ENCODE measurements around the gene CDS2.

The CDS2 gene

DNA sequence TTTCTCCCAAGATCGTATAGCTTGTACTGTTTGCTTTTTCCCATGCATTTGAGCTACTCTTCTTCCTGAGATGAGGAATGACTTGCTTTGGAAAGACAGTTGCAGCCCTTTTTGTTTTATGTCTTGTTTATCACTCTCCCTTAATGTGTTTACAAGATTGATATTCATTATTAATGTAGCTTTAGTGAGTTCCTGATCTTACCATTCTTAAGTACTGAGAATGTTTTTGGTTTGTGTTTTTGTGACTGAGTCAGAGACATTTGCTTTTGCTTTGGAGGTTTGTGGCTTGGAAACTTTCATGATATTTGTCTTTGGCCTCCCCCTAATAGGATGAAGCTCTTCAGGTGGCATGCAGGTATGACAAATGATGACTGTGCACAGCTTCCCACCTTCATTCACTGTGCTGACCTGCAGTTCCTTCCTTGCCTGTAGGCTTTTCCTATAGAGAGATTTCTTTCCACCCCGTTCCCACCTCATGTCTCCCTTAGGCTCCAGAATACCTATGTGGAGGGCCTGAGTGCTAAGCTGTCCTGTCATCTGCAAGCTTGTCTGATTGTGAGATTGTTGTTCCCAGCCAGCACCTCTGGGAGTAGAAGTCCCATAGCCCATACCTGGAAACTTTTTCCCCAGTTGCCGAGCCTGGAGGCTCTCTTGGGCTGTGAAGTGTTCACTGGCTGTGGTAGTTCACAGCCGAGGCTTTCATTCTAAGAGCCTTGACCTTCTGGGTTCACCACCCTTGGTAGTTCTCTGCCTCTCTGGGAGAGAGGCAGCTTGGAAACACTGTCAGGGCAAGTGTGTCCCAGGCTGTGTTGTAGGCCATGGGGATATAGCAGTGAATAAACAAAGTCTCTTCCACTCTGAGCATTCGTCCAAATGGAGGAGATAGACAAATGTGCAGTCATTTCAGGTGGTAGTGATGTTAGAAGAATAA is 27.1 kb downstream of the CDS2 start:
- no peak for DNase-seq

DNA sequence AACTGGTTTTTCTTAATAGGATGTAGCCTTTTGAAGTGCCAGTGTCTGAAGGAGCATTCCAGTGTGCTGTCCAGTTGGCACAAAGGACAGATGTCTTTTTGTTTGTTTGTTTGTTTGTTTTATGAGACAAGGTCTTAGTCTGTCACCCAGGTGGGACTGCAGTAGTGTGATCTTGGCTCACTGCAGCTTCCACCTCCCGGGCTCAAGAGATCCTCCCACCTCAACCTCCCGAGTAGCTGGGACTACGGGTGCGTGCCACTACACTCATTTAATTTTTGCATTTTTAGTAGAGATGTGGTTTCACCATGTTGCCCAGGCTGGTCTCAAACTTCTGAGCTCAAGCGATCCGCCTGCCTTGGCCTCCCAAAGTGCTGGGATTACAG is 27.7 kb downstream of the CDS2 start:
- no peak for DNase-seq

DNA sequence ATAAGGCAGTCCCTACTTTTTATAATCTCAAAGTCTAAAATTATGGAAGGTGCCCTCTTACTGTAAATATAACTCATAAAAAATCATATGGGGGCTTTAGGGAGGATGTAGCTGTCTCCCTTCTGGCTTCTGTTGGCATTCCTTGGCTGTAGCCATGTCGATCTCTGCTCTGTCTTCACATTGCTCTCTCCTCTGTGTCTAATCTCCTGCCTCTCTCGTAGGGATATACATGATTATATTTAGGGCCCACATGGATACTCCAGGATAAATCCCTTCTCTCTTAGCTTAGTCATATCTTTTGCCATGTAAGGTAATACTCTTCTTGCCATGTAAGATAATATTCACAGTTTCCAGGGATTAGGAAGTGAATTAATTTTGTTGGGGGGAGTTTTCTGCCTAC is 28.6 kb downstream of the CDS2 start:
- no peak for DNase-seq

DNA sequence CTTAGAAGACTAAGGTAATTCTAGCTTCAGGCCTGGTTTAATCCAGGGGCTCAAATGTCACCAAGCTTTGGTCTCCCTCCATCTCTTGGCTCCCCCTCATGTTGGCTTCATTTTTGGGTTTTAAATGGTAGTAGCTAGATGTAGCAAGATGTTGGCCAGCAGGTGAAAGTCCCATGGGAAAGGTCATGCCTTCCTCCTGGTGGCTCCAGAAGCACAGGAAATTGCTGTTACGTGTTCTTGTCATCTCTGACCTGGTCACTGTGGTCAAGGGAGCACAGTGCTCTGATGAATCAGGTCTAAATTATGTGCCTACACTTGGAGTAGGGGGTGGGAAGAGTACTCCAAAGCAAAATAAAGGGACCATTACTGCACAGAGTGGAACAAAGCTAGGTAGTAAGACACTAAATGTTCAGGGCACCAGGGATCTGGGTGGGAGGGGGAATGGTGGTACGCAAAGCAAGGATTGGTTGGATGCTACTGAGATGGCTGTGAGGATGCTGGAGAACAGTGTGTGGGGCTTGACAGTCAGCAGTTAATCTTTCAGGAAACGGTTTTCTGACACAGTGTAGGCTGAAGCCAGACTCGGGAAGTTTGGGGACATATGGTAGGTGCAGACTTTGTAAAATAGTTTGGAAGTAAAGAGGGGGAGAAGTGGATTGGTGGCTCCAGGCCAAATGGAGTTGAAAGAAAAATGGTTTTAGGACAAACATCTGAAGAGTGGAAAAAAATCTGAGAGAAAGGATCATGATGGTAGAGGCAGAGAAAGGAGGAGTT is 30.1 kb downstream of the CDS2 start:
- no peak for DNase-seq

DNA sequence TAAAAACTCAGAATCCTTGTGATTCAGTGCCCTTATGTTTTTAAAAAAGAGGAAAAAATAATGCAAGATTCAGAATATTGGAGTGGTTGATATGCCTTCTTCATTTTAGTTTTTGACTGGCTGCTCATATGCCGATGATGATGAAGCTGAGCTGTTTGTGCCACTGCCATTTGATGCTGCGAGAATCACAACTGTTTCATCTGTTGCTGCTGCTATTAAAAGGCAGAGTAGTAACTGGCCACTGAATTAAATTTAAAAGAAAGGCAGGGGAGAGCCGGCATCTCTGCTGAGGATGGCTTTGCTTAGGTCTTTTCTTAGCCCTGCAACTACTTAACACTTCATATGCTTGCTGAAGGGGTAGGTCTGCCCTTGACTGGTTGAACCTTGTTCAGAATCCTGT is 33.1 kb downstream of the CDS2 start:
- DNase-seq: no peak

DNA sequence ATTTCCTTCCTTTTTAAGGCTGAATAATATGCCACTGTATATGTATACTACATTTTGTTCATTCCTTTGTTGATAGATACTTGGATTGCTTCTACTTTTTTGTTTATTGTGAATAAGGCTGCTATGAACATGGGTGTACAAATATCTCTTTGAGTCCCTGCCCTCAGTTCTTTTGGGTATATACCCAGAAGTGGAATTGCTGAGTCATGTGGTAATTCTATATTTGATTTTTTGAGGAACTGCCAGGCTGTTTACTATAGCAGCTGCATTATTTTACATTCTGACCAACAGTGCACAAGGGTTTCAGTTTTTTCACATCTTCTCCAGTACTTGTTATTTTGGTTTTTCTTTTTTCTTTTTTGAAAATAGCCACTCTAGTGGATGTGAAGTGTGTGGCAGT is 34.1 kb downstream of the CDS2 start:
- DNase-seq: no peak

DNA sequence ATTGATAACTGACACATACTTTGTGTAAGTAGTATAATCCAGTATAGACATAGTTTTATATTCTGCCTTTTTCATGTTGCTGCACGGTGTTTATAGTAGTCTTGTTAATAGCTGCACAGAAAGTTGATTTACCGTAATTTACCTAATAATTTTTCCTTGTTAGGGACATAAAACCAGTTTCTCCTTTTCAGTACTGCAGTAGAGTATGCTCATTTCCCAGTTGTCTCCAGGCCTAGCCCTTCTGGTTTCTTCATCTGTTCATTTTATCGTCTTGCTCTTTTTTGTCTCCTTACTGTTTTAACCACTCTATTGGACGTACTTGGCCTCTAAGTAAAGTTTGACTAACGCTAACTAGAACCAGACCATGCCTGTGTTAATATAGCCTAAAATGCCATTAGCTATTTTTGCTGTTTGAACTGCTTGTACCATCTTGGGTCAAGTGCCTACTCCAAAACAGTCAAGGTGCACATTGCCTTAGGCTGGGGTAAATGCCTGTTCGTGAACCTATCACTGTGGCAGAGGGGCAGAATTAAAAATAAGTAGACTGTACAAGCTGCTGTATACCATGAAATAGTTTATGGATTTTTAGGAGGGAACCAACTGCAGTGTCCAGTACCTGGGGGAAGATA is 34.8 kb downstream of the CDS2 start:
- DNase-seq: no peak

DNA sequence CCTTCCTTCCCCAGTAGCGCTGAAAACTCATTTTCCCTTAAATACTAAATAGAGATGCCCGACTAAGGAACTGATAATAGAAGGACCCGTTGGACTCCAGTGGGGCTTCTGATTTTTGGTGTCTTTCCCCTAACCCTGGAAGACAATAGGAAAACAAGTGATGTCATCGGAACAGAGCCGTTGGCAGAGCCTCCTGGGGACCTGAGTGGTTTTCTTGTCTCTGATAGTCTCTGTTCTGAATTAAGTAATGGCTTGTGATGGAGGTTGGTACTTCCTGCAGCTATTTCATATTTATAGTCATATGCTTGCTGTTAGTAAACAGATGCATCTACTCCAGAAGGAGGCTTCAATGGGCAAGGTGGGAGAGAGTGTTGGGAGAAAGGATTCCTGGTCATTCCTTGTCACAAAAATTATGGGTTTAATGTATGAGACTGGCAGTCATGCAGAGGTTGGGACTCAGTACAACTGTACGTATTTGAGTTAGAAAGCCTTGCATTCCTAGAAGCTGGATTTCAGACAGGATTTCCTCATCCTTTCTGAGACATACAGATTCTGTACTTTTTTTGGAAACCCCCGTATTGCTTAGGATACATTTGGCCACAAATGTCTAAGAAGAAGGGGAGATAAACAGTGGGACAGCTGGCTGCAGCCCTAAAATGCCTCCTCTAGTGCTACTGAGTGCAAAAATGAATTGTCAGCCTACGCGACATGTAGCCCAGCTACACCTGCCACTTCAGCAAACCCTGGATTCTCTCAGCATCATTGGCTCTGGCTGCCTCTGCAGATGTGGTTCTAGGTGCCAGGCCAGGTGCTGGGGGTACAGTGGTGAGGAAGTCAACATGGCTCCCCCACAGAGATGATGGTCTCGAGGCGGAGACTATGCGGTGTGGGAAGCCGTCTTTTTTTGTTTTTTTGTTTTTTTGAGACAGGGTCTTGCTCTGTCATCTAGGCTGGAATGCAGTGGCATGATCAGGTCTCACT is 38.1 kb downstream of the CDS2 start:
- DNase-seq: peak in 1 of 2 experiments; percentile 16

DNA sequence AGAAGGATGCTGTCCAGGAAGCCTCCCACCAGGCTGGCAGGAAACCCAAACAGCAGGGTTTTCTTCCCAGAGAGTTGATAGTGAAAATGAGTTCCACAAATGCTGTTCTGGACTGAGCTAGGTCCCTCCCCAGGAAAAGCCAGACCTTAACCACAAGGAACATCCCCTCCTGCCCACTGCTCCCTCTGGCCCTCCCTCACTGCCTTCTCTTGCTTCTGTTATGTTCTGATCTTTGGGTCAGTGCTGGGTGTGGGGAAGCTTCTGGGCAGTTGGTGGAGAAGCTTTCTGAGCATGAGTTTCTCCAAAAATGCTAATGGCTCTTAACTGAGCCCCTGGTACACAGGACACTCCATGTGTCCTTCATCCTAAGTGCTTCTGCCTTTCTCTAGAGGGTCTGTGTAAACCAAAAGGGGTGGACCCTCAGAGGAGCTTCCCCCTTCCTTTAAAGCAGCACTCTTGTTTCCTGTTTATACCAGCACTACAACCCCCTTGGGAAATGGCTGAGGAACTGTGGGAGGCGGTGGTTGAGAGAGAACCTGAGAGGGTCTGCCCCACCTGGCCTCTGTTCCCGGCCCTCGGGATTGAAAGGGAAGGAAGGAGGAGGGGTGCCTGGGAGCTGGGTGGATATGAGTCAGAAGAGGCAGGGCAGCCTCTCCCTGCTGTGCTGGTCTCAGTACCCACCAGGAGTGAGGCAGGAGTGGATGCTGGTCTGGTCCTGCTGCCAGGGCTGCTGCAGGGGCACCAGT is 42.0 kb downstream of the CDS2 start:
- peak; percentile 91 to 93 for DNase-seq

DNA sequence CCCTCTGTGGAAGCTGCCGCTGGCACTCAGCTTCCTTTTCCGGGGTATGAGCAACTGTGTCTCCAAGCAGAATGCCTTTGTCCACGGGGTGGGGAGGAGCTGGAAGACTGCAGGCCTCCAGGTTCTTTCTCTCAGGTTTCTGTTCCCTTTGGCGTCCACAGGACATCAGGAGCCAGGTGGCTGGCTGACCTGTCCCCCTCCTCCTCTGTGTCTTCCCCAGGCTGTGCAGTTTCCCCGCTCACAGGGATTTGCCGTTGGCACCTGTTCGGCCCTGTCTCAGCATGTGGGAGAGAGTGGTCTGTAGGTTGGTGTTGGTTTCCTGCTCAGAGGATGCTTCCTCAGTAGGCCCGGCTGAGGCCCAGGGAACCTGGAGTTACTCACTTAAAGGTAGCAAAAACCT is 43.5 kb downstream of the CDS2 start:
- DNase-seq: no peak

DNA sequence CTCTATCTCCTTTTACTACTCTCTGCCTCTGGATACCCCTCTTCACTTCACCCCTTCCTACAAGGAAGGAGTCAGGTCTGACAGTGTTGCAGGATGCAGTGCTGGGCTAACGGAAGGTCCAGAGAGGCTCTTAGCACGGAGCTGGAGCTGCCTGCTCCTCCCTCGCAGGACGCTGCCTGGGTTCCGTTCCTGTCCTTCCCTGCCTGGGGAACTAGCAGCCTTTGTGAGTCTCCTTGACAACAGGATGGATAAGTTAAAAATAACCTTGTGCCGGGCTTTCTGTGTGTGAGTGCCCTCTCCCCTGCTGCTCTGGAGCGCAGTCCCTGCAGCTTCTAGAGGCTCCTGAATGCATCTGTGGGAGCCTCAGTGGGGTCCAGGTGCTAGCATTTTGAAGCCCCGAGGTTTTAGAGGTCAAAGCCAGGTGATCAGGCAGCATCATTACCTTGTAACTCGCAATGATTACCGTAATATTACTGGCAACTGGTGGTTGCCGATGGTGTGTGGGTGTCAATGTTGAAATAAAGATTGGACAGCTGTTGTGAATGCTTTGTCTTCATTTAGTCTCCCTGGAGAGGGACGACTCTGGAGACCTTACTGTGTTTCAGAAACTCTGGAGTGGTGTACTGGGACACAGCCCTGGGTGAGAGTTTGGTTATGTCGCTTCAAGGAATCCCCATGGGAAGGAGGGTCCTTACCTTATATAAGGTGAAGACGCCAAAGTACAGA is 44.4 kb downstream of the CDS2 start:
- DNase-seq: peak; percentile 71 to 83

DNA sequence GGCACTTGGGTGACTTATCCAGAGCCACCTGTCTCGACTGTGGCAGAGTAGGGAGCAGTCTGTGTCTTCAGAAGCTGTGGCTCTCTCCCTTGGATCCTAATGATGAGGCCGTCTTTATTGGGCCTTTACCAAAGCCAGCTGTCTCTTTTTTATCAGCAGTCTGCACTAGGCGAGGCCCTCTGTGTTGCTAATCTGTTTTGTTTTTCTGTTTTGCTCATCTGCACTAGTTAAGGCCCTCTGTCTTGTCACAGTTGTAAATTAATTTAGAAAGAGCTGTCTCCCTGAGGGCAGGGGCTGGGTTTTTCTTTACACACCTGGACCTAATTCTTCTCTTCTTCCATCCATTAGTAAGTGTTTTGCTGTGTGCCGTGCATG is 45.0 kb downstream of the CDS2 start:
- no peak for DNase-seq

DNA sequence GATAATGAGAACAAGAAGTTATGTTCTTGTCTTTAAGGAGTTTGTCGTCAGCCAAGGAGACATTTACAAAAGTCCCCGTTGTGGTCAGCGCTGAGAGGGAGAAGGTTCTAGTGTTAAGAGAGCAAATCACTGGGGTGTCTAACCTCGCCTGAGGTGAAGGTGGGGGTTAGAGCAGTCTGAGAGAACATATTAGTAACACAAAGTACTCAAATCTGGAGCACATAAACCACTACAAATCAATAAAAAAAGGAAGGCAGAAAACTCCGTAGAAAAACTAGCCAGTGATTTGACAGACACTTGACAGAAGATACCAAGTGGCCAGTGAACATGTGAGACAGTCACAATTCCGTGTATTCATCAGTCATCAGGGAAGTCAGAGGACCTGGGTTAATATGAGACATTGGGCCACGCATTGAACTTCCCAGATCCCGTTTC is 45.4 kb downstream of the CDS2 start:
- DNase-seq: no peak

DNA sequence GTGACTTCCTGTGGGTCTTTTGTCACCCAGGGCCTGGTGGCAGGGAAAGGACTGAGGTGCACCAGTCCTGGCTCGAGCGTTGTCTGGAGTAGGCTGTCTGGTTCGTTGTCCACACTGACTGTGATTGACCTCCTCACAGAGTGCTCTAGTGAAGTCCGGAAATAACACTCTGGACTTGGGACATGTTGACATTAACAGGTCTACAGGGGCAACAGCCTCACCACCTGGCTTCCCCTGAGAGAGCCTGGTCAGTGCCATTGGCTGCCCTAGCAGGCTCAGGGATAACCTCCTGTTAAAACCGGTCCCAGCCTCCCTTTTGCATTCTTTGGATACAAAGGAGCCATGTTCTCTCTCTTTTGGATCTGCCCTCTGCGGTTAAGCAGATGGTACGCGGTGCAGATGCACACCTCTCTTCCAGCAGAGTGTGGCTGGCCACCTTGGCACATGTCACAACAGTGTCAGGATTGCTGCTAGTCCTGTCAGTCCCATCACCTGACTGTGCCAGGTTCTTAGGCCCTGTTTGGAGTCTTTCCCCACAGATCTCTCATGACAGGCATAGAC is 46.2 kb downstream of the CDS2 start:
- DNase-seq: no peak

DNA sequence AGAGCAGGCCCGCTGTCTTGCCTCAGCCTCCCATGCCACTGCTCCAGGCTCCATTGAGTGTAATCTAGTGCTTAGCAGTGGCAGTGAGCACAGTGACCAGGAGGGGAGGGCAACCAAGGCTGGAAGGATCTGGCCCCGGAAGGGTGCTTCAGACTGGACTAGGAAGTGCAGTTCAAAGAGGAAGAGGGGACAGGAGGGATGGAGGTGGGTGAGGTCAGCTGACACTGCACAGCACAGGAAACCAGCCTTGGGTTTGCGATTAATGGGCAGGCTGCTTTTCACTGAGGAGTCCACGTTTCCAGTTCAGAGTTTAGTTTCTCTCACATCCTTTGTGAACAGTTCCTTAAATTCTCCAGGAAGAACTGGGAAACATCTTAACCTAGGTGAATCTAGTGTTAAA is 46.9 kb downstream of the CDS2 start:
- no peak for DNase-seq

DNA sequence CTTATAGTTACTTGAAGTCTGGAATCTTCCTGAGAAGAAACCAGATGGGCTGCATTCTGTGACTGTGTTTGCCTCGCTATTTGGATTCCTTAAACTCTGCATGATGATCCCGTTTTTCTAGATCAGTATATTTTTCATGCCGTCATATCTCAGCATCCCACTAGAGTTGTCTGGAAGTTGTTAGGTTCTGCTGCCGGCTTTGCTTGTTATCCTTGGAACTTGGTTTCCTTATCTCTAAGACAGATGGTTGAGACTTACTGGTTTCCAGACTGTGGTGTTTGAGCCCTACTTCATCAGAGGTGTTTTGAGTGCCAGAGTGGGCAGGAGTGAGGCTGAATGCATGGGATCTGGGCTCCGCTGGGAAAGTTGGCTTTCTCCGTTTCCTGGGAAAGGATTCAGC is 50.3 kb downstream of the CDS2 start:
- DNase-seq: no peak

DNA sequence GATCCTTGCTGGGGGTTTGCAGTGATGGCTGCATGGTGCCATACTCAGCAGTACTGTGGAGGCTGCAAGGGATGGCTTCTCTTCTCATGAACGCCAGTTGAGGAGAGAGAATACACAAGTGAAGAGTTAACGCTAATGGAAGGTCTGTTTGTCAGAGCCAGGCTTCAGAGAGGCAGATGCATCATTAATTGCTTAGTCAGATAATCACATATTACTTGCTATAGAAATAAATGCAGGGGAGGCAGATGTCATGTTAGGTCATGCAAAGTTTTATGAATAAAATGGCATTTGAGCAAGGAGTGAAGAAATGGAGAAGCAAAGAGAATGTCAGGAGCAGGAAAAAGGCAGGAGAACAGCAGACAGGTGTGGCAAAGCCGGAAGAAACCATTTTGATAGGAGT is 51.2 kb downstream of the CDS2 start:
- DNase-seq: no peak

DNA sequence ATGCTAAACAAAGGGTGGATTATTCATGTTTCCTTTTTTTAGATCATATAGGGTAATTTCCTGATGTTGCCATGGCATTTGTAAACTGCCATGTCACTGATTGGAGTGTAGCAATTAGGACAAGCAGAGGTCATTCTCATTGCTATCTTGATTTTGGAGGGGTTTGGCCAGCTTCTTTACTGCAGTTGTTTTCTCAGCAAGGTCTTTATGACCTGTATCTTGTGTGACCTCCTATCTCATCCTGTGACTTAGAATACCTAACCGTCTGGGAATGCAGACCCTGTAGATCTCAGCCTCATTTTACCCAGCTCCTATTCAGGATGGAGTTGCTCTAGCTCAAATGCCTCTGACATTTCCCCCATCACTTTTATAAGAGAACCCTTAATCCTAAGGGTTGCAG is 53.6 kb downstream of the CDS2 start:
- no peak for DNase-seq

DNA sequence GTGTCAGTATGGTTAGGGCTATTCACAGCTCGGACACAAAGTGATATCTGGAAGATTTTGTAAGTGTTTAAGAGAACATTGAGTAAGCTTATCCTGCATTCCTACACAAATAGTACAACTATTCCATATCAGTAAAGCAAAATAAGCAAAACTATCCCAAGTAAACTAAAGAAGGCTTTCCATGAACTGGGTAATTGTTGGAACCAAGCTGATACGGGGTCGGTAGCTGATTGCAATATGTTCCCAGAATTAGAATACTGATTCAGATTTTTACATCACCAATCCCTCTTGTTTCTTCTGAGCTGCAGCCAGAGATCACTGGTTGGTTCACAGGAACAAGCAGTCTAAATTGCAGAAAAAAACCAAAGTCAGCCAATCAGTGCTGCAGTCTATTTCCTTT is 54.1 kb downstream of the CDS2 start:
- no peak for DNase-seq

DNA sequence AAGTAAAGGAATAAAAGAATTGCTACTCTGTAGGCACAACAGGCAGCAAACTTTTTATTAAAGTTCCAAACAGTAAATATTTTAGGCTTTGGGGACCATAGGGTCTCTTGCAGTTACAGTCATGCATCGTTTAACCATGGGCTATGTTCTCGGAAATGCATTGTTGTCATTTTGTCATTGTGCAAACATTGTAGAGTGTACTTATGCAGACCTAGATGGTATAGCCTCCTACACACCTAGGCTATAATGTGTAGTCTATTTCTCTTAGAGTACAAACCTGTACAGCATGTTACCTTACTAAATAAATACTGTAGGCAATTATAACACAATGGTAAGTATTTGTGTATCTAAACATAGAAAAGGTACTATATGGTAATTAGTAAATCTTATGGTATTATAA is 54.7 kb downstream of the CDS2 start:
- no peak for DNase-seq

DNA sequence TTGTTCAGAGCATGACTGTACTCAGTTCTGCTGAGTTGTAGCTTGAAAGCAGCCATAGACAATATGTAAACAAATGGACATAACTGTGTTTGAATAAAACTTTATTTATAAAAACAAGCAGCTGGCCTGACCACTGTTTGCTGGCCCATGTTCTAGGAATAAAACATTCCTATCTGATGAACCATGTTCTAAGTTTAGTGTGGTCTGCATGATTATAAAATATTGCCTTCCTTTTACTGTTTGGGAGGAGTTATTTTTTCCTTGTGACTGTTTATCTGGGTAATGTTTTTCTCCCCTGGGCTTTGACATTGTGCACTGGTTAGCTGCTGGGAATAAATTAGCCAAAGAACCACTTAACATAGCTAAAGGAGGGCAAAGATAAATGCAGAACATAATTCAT is 55.1 kb downstream of the CDS2 start:
- no peak for DNase-seq
